22Rv1 (cell line): Measurements from ENCODE around the gene LAMP1.
"Not testable (repeated sequence)": the region's sequence is repeated elsewhere in the genome, so short reads cannot be mapped to it uniquely, and the experiment has no call there.

Experiments
- H3K27ac ChIP-seq: fragments of 450-650 bp; 2 replicates; pipeline ENCODE4 v1.5.1; 2017
- ZFX ChIP-seq: fragments of 450-650 bp; IDR thresholded peaks from 2 replicates; pipeline ENCODE4 v1.6.1; 2017; ENCODE audit warnings: antibody characterized with exemption, borderline replicate concordance
- TF ChIP-seq, protein P1 (sequence below): fragments of 450-650 bp; IDR thresholded peaks from 2 replicates; pipeline ENCODE4 v1.5.1; 2017; ENCODE audit warnings: mild to moderate bottlenecking

The LAMP1 gene

DNA sequence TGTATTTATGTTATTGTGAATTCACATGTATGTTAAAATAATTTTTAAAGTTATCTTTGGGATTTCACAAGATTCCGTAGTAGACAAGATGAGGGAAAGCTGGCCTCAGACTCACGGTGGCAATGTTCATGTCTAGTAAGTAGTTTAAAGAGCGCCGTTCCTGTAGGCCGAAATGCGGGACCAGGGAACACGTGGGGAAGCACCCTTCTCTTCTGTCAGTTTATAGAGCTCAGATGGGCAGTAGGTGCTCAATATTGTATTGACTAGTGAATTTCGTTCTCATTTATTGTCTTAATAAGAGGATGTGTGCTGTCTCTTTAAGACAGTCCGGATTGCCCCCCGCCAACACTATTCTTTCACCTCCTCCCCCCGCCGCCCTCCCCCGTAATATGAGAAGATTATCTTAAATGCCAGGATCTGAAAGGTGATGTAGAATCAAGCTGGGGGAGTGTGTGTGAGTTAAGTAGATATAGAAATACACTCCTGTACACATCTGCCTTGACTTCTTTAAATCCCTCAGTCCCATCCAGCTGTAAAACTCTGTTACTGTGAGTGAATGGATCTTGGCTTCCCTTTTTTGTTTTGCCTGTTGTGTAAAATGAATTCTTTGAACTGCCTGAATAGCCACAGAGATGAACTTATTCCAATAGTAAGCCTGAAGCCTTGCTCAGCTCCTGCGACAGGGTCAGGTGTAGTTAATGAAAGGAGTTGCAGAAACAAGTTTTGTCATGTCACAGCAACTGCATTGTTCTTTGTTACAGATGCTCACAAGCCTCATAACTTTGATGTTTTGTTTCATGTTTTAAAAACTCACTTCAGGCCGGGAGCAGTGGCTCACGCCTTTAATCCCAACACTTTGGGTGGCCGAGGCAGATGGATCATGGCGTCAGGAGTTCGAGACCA is 1.3 kb downstream of the LAMP1 start:
- TF ChIP-seq, protein P1, sequence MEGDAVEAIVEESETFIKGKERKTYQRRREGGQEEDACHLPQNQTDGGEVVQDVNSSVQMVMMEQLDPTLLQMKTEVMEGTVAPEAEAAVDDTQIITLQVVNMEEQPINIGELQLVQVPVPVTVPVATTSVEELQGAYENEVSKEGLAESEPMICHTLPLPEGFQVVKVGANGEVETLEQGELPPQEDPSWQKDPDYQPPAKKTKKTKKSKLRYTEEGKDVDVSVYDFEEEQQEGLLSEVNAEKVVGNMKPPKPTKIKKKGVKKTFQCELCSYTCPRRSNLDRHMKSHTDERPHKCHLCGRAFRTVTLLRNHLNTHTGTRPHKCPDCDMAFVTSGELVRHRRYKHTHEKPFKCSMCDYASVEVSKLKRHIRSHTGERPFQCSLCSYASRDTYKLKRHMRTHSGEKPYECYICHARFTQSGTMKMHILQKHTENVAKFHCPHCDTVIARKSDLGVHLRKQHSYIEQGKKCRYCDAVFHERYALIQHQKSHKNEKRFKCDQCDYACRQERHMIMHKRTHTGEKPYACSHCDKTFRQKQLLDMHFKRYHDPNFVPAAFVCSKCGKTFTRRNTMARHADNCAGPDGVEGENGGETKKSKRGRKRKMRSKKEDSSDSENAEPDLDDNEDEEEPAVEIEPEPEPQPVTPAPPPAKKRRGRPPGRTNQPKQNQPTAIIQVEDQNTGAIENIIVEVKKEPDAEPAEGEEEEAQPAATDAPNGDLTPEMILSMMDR, result no peak
- TF ChIP-seq ZFX, result no peak
- no peak overlapping the region for H3K27ac ChIP-seq

DNA sequence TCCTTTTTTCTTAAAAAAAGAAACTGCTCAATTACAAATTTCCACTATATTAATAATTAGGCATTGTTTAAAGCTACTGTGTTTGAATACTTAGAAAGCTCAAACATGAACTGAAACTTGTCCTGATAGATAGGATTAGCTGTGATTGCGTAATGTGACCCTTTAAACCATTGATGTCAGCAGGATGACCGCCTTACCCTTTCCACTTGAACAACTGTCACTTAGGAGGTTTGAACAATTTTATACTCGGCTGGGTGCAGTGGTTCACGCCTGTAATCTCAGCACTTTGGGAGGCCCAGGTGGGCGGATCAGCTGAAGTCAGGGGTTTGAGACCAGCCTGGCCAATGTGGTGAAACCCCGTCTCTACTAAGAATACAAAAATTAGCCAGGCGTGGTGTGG is 2.9 kb downstream of the LAMP1 start:
- no peak for TF ChIP-seq ZFX
- TF ChIP-seq, protein P1, result no peak
- no peak overlapping the region for H3K27ac ChIP-seq

DNA sequence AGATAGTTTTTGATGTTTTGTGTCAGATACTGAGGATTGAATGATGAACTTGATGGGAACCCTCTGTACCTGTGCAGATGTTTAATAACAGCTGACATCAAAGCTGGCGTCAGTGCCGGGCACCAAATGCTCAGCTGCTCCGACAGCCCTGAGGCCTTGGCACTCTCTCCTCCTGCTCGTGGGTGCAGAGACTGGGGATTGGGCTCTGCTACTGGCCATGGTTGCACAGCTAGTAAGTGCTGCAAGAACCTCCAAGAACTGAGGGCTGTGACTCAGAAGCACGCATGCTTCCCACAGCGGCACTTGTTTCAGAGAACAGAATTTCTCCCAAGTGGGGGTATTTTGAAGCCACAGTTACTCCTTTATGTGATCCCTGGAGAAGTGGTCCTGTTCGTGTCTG is 5.9 kb downstream of the LAMP1 start:
- no peak for TF ChIP-seq ZFX
- TF ChIP-seq, protein P1, result no peak
- H3K27ac ChIP-seq, result no peak overlapping the region

DNA sequence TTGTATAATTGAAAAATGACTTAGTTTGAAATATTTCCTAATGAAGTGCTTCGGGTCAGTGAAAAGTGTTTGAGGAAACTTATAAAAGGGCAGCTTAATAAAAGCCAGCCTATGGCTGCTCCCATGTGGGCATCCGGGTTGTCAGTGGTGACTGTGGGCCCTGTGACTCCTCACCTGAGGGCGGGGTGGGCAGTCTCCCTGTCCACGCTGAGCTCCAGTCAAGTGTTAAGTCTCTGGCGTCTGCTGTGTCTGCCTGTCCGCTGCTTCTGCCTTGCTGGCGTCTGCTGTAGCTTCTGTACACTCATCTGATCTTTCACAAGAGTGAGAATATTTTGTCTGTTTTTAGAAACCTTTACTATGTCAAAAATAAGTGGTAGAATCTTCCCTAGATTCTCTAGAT is 7.1 kb downstream of the LAMP1 start:
- H3K27ac ChIP-seq, result no peak overlapping the region
- TF ChIP-seq, protein P1, result no peak
- no peak for TF ChIP-seq ZFX

DNA sequence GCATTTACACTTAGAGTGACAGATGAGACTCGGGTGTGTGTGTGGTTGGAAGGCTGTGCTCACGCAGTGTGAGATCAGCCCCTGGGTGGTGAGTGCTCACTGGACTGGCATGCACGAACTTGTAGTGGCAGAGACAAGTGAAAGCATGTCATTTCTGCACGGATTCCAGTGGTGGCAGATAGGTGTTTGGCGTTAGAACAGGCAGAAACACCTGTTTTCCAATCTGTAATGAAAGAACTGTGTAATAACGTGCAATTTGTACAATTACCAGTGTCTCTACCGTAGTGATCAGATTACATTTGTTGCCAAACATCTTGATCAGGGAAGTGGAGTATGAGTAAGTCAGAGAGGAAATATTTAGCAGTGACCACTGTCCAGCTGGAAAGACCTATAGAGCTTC is 8.2 kb downstream of the LAMP1 start:
- no peak overlapping the region for H3K27ac ChIP-seq
- TF ChIP-seq, protein P1, result no peak
- no peak for TF ChIP-seq ZFX

DNA sequence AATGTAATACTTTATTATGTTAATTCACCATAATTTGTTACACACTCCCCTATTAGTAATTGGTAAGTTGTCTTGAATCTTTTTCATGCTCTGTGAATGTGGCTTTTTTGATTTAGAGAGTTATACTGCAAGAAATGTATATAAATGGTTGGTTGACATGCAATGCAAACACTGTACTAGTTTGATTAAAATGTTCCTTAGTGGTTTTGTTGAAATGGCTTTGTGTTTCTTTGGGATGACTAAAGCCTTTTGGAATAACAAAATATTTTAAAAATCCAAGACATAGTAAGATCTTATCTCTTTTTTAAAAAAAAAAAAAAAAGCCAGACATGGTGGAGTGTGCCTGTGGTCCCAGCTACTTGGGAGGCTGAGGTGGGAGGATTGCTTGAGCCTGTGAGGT is 10.5 kb downstream of the LAMP1 start:
- no peak for TF ChIP-seq ZFX
- TF ChIP-seq, protein P1, result no peak

DNA sequence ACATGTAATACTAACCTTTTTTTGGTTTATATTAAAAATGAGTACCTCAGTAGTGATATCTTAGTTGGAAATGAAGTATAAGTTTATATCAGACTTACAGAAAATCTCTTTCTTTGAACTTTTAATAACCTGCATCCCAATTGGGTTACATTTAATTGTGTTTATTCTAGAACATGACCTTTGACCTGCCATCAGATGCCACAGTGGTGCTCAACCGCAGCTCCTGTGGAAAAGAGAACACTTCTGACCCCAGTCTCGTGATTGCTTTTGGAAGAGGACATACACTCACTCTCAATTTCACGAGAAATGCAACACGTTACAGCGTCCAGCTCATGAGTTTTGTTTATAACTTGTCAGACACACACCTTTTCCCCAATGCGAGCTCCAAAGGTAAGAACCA is 12.4 kb downstream of the LAMP1 start:
- H3K27ac ChIP-seq, result no peak overlapping the region
- TF ChIP-seq, protein P1, result no peak
- TF ChIP-seq ZFX, result no peak

More for the DNA sequence above, 10.5 kb downstream of the LAMP1 start:
- H3K27ac ChIP-seq, result no peak overlapping the region

DNA sequence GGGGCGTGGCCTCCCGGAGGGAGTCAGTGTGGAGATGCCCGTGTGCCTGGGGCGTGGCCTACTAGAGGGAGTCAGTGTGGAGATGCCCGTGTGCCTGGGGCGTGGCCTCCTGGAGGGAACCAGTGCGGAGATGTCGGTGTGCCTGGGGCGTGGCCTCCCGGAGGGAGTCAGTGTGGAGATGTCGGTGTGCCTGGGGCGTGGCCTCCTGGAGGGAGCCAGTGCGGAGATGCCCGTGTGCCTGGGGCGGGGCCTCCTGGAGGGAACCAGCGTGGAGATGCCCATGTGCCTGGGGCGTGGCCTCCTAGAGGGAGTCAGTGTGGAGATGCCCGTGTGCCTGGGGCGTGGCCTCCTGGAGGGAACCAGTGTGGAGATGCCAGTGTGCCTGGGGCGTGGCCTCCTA is 17.1 kb downstream of the LAMP1 start:
- not testable (repeated sequence) for H3K27ac ChIP-seq

DNA sequence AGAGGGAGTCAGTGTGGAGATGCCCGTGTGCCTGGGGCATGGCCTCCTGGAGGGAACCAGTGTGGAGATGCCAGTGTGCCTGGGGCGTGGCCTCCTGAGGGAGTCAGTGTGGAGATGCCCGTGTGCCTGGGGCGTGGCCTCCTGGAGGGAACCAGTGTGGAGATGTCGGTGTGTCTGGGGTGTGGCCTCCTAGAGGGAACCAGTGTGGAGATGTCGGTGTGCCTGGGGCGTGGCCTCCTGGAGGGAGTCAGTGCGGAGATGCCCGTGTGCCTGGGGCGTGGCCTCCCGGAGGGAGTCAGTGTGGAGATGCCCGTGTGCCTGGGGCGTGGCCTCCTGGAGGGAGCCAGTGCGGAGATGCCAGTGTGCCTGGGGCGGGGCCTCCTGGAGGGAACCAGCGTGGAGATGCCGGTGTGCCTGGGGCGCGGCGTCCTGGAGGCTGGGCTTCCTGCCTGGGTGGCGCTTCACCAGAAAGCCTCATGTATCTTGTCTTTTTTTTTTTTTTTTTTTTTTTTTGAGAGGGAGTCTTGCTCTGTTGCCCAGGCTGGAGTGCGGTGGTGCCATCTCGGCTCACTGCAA is 17.9 kb downstream of the LAMP1 start:
- H3K27ac ChIP-seq, result peak overlapping the region; percentile 48
